ENCODE results near the gene MFRP.

GRCh38 chr11:119371778-119372182, 25.3 kb upstream of the MFRP start:
- TF ChIP-seq CTCF (IDR thresholded peaks at IDR 0.05; ENCODE audit: insufficient read depth, low read length, poor library complexity, severe bottlenecking) (peak; percentile 25), EZH2phosphoT487 (conservative IDR thresholded peaks at IDR 0.05; ENCODE audit: low read length) (no peak)
